Loucy (cell line): ENCODE results near the gene ZNF583.

Source experiments
- H2AFZ ChIP-seq: fragments of 200-600 bp; sonication (generic); 2 replicates; pipeline ENCODE4 v1.6.0; 2016; ENCODE audit warnings: antibody characterized with exemption, mild to moderate bottlenecking, low read length, moderate library complexity
- H3F3A ChIP-seq: fragments of 200-600 bp; 2 replicates; pipeline ENCODE4 v1.6.0; 2016; ENCODE audit warnings: antibody characterized with exemption, low read depth, mild to moderate bottlenecking
- H3K27me3 ChIP-seq: fragments of 200-600 bp; sonication (generic); 2 replicates; pipeline ENCODE4 v1.6.1; 2014; ENCODE audit warnings: low read length, mild to moderate bottlenecking; ENCODE audit not compliant: insufficient read depth, poor library complexity, severe bottlenecking
- H3K36me3 ChIP-seq: fragments of 200-600 bp; sonication (generic); 2 replicates; pipeline ENCODE4 v1.6.1; 2016; ENCODE audit warnings: low read length; ENCODE audit not compliant: insufficient read depth
- H3K4me1 ChIP-seq: fragments of 200-600 bp; sonication (generic); 2 replicates; pipeline ENCODE4 v1.5.1; 2014; ENCODE audit warnings: low read length, mild to moderate bottlenecking; ENCODE audit not compliant: insufficient read depth, poor library complexity, severe bottlenecking
- H3K4me2 ChIP-seq: fragments of 200-600 bp; sonication (generic); 2 replicates; pipeline ENCODE4 v1.6.0; 2014; ENCODE audit warnings: antibody characterized with exemption, low read length, low read depth, mild to moderate bottlenecking; ENCODE audit not compliant: poor library complexity, severe bottlenecking
- H3K4me3 ChIP-seq: fragments of 200-600 bp; sonication (generic); 2 replicates; pipeline ENCODE4 v1.5.1; 2014; ENCODE audit warnings: low read length, mild to moderate bottlenecking, mixed read lengths; ENCODE audit not compliant: poor library complexity, severe bottlenecking
- H3K79me2 ChIP-seq: fragments of 200-600 bp; sonication (generic); 2 replicates; pipeline ENCODE4 v1.6.1; 2014; ENCODE audit warnings: low read length; ENCODE audit not compliant: insufficient read depth
- H3K9ac ChIP-seq: fragments of 200-600 bp; sonication (generic); 2 replicates; pipeline ENCODE4 v1.6.0; 2014; ENCODE audit warnings: mild to moderate bottlenecking, low read depth, low read length, moderate library complexity; ENCODE audit not compliant: poor library complexity, severe bottlenecking
- H3K9me2 ChIP-seq: fragments of 200-600 bp; sonication (generic); replicated peaks from 2 replicates; pipeline ENCODE4 v1.6.1; 2016; ENCODE audit warnings: low read depth, low read length, mixed read lengths
- H3K9me3 ChIP-seq: fragments of 200-600 bp; sonication (generic); 2 replicates; pipeline ENCODE4 v1.6.1; 2014; ENCODE audit warnings: mild to moderate bottlenecking, antibody characterized with exemption, low read length, low read depth; ENCODE audit not compliant: insufficient read depth
- H4K20me1 ChIP-seq: fragments of 200-600 bp; sonication (generic); 2 replicates; pipeline ENCODE4 v1.6.0; 2014; ENCODE audit warnings: antibody characterized with exemption, low read length, mild to moderate bottlenecking; ENCODE audit not compliant: insufficient read depth, poor library complexity, severe bottlenecking
- EZH2phosphoT487 ChIP-seq: fragments of 200-600 bp; IDR thresholded peaks from 2 replicates; pipeline ENCODE4 v1.6.1; 2018; ENCODE audit warnings: antibody characterized with exemption, mild to moderate bottlenecking, moderate library complexity, borderline replicate concordance
- TF ChIP-seq, protein P1 (sequence below): fragments of 200-600 bp; sonication (generic); conservative IDR thresholded peaks from 2 replicates; pipeline ENCODE4 v1.5.1; 2014; ENCODE audit warnings: mild to moderate bottlenecking, antibody characterized with exemption, low read length

The ZNF583 gene

GRCh38 chr19:56360841-56361240 is 43.3 kb upstream of the ZNF583 start:
- no peaks in the 10 kb centered on the region for H3K79me2 ChIP-seq
- no peak overlapping the region for H3K9ac ChIP-seq
- no peaks in the 10 kb centered on the region for H3K4me1 ChIP-seq
- H3K9me2 ChIP-seq: no peaks in the 10 kb centered on the region
- H3F3A ChIP-seq: no peaks in the 10 kb centered on the region
- no peaks in the 10 kb centered on the region for H3K27me3 ChIP-seq
- H3K4me2 ChIP-seq: no peak overlapping the region
- no peak overlapping the region for H2AFZ ChIP-seq
- H4K20me1 ChIP-seq: no peaks in the 10 kb centered on the region
- no peaks in the 10 kb centered on the region for H3K9me3 ChIP-seq
- no peaks in the 10 kb centered on the region for H3K36me3 ChIP-seq
- no peak for TF ChIP-seq EZH2phosphoT487
- TF ChIP-seq, protein P1, sequence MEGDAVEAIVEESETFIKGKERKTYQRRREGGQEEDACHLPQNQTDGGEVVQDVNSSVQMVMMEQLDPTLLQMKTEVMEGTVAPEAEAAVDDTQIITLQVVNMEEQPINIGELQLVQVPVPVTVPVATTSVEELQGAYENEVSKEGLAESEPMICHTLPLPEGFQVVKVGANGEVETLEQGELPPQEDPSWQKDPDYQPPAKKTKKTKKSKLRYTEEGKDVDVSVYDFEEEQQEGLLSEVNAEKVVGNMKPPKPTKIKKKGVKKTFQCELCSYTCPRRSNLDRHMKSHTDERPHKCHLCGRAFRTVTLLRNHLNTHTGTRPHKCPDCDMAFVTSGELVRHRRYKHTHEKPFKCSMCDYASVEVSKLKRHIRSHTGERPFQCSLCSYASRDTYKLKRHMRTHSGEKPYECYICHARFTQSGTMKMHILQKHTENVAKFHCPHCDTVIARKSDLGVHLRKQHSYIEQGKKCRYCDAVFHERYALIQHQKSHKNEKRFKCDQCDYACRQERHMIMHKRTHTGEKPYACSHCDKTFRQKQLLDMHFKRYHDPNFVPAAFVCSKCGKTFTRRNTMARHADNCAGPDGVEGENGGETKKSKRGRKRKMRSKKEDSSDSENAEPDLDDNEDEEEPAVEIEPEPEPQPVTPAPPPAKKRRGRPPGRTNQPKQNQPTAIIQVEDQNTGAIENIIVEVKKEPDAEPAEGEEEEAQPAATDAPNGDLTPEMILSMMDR: no peak
- H3K4me3 ChIP-seq: no peak overlapping the region

DNA sequence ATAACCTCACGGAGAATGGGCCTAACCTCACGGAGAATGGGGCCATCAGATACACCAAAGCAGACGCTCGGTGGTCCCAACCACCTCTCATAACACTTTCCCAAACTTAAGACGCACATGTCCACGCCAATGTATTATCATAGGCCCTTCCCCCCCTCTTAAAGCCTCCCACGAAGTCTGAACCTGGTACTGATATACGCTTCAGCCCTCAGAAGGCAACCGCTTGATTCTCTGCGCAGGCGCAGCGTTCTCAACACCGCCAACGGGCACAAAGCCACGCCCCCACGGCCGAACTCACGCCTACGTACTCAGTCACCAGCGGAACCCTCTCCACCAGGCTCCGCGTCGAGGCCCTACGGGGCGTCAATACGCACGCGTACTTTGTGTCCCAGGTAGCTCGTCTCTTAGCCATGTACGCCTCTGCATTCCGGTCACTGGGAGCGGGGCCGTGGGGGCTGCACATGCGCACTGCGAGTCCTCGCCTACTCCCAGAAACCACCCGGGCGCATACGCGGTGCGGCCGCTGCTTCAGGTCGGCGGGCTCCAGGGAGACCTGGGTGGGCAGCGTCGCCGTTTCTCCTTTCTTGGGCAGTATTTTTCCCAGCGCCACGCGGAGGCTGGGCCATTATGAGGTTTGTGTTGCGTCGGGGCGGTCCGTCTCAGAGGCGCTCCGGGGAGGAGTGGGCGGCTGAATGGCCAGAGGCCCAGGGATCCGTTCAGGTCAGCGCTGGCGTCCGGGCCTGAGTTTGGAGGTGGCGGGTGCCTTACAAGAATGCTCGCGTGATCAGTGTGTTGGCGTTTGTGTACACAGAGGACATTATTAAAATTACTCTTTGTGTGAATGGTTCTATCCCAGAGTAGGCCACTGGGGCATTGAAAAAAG is 36.1 kb upstream of the ZNF583 start:
- Histone ChIP-seq H3K9ac (peak overlapping the region; percentile 83), H3K4me2 (peak overlapping the region; percentile 96), H3K27me3 (no peaks in the 10 kb centered on the region), H3K36me3 (peaks cover 2% of the 10 kb centered on the region), H3K4me1 (peaks cover 30% of the 10 kb centered on the region), H3K4me3 (peak overlapping the region; percentile 90), H3K9me2 (no peaks in the 10 kb centered on the region), H4K20me1 (peaks cover 12% of the 10 kb centered on the region), H3K79me2 (peaks cover 30% of the 10 kb centered on the region), H3K9me3 (no peaks in the 10 kb centered on the region), H2AFZ (peak overlapping the region; percentile 82), H3F3A (no peaks in the 10 kb centered on the region)
- TF ChIP-seq, protein P1: no peak

GRCh38 chr19:56369886-56370676 is 34.1 kb upstream of the ZNF583 start:
- Histone ChIP-seq H2AFZ (no peak overlapping the region), H3K4me2 (peak overlapping the region; percentile 96), H4K20me1 (peaks cover 12% of the 10 kb centered on the region), H3K9ac (no peak overlapping the region), H3K4me1 (peaks cover 30% of the 10 kb centered on the region), H3K79me2 (peaks cover 30% of the 10 kb centered on the region), H3K9me3 (no peaks in the 10 kb centered on the region), H3K36me3 (peaks cover 22% of the 10 kb centered on the region), H3K9me2 (no peaks in the 10 kb centered on the region), H3K27me3 (no peaks in the 10 kb centered on the region), H3F3A (no peaks in the 10 kb centered on the region), H3K4me3 (peak overlapping the region; percentile 90)
- TF ChIP-seq, protein P1: no peak
- TF ChIP-seq EZH2phosphoT487: no peak
